ENCODE data around the gene ATP4A.

DNA sequence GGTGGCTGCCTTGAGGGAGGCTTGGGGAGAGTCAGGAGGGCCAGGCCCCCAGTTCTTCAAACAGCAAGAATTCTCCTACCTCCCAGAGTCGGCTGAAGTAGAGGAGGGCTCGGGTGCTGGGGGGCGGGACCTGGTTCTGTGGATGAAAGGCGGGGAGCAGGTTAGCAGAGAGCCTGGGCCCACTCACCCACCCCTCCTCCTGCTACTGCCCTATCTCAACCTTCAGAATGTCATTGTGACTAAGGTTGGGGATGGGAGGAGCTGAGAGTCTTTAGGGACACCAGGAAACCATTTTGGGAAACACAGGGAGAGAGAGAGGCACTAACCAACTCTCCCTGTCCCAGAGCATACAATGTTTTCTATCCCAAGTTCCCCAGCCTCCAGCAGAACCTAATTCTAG, 60.7 kb downstream of the ATP4A start:
- TF ChIP-seq POLR2AphosphoS5 (IDR thresholded peaks at IDR 0.05; ENCODE audit: low read depth, low read length): no peak
- no peak for TF ChIP-seq POLR2A (IDR thresholded peaks at IDR 0.05; ENCODE audit: low read depth, low read length)
- no peak for TF ChIP-seq TAF1 (IDR thresholded peaks at IDR 0.05; ENCODE audit: borderline replicate concordance, low read depth, low read length)

All from GM12892 (cell line).